HG03159 (cell line): ENCODE results near the gene DYNC1I1.
"Not testable (repeated sequence)": the region's sequence is repeated elsewhere in the genome, so short reads cannot be mapped to it uniquely, and the experiment has no call there.

ENCODE experiments used
- ATAC-seq: cut with Tn5 transposase; IDR thresholded peaks from one replicate; pipeline ENCODE4 v1.9.1; 2021; ENCODE audit warnings: mild to moderate bottlenecking, moderate library complexity; ENCODE audit not compliant: unreplicated experiment

The DYNC1I1 gene

GRCh38 chr7:95906851-95907250, 134.5 kb downstream of the DYNC1I1 start:
- no peak for ATAC-seq

- ATAC-seq: no peak
Measured at GRCh38 chr7:95907337-95907736, 135.0 kb downstream of the DYNC1I1 start.

GRCh38 chr7:95908499-95908898, 136.1 kb downstream of the DYNC1I1 start:
- ATAC-seq: no peak

- ATAC-seq: no peak
Measured at GRCh38 chr7:95910341-95910740, 138.0 kb downstream of the DYNC1I1 start.

GRCh38 chr7:95915731-95916130, 143.4 kb downstream of the DYNC1I1 start:
- ATAC-seq: no peak

- ATAC-seq: peak; percentile 81
Measured at GRCh38 chr7:95916573-95917297, 144.4 kb downstream of the DYNC1I1 start.

GRCh38 chr7:95917634-95918033, 145.3 kb downstream of the DYNC1I1 start:
- no peak for ATAC-seq

GRCh38 chr7:95919556-95919955, 147.2 kb downstream of the DYNC1I1 start:
- no peak for ATAC-seq

GRCh38 chr7:95921543-95921942, 149.2 kb downstream of the DYNC1I1 start:
- no peak for ATAC-seq

- ATAC-seq: no peak
Measured at GRCh38 chr7:95922191-95922590, 149.8 kb downstream of the DYNC1I1 start.

GRCh38 chr7:95925236-95925635, 152.9 kb downstream of the DYNC1I1 start:
- ATAC-seq: no peak

GRCh38 chr7:95925971-95926370, 153.6 kb downstream of the DYNC1I1 start:
- ATAC-seq: no peak

GRCh38 chr7:95927756-95928155, 155.4 kb downstream of the DYNC1I1 start:
- ATAC-seq: no peak

GRCh38 chr7:95929710-95930280, 157.4 kb downstream of the DYNC1I1 start:
- ATAC-seq: no peak

- ATAC-seq: no peak
Measured at GRCh38 chr7:95931460-95932232, 159.3 kb downstream of the DYNC1I1 start.

- ATAC-seq: no peak
Measured at GRCh38 chr7:95933618-95934017, 161.3 kb downstream of the DYNC1I1 start.

GRCh38 chr7:95944867-95945266, 172.5 kb downstream of the DYNC1I1 start:
- ATAC-seq: not testable (repeated sequence)

GRCh38 chr7:95950698-95951097, 178.3 kb downstream of the DYNC1I1 start:
- no peak for ATAC-seq

- ATAC-seq: no peak
Measured at GRCh38 chr7:95951531-95951930, 179.2 kb downstream of the DYNC1I1 start.

- ATAC-seq: no peak
Measured at GRCh38 chr7:95951997-95952795, 179.8 kb downstream of the DYNC1I1 start.

GRCh38 chr7:95952851-95953250, 180.5 kb downstream of the DYNC1I1 start:
- no peak for ATAC-seq
